Right kidney (tissue), 1 donor: ENCODE measurements around the gene ALDH1A2.
"Not testable (repeated sequence)": the region's sequence is repeated elsewhere in the genome, so short reads cannot be mapped to it uniquely, and the experiment has no call there.

ENCODE experiments used
- DNase-seq: peaks from one replicate; pipeline ENCODE4 v3.0.0-alpha.2; 2016

Gene ALDH1A2

GRCh38 chr15:58043192-58043903, 22.2 kb downstream of the ALDH1A2 start:
- DNase-seq = no peak

- DNase-seq = no peak
Observed at GRCh38 chr15:58042006-58042405, 23.5 kb downstream of the ALDH1A2 start.

GRCh38 chr15:58040150-58040549, 25.4 kb downstream of the ALDH1A2 start:
- no peak for DNase-seq

GRCh38 chr15:58039079-58040035, 26.2 kb downstream of the ALDH1A2 start:
- peak; percentile 45 for DNase-seq

GRCh38 chr15:58038426-58039078, 27.0 kb downstream of the ALDH1A2 start:
- no peak for DNase-seq

GRCh38 chr15:58037723-58038301, 27.7 kb downstream of the ALDH1A2 start:
- no peak for DNase-seq

GRCh38 chr15:58036579-58036978, 28.9 kb downstream of the ALDH1A2 start:
- no peak for DNase-seq

- DNase-seq = not testable (repeated sequence)
Observed at GRCh38 chr15:58028392-58028791, 37.1 kb downstream of the ALDH1A2 start.

GRCh38 chr15:58026552-58026951, 39.0 kb downstream of the ALDH1A2 start:
- no peak for DNase-seq

GRCh38 chr15:58026051-58026450, 39.5 kb downstream of the ALDH1A2 start:
- no peak for DNase-seq

- no peak for DNase-seq
Observed at GRCh38 chr15:58021332-58022230, 43.9 kb downstream of the ALDH1A2 start.

- no peak for DNase-seq
Observed at GRCh38 chr15:58019503-58020376, 45.8 kb downstream of the ALDH1A2 start.

GRCh38 chr15:58017869-58018268, 47.6 kb downstream of the ALDH1A2 start:
- no peak for DNase-seq

GRCh38 chr15:58016581-58017175, 48.8 kb downstream of the ALDH1A2 start:
- DNase-seq = no peak

- no peak for DNase-seq
Observed at GRCh38 chr15:58015565-58015964, 49.9 kb downstream of the ALDH1A2 start.

GRCh38 chr15:58014470-58014869, 51.0 kb downstream of the ALDH1A2 start:
- DNase-seq = no peak

GRCh38 chr15:58014040-58014439, 51.5 kb downstream of the ALDH1A2 start:
- no peak for DNase-seq

- no peak for DNase-seq
Observed at GRCh38 chr15:58010983-58011382, 54.5 kb downstream of the ALDH1A2 start.

GRCh38 chr15:58003810-58004209, 61.7 kb downstream of the ALDH1A2 start:
- DNase-seq = no peak
